ENCODE data around the gene OPCML.

The OPCML gene

DNA sequence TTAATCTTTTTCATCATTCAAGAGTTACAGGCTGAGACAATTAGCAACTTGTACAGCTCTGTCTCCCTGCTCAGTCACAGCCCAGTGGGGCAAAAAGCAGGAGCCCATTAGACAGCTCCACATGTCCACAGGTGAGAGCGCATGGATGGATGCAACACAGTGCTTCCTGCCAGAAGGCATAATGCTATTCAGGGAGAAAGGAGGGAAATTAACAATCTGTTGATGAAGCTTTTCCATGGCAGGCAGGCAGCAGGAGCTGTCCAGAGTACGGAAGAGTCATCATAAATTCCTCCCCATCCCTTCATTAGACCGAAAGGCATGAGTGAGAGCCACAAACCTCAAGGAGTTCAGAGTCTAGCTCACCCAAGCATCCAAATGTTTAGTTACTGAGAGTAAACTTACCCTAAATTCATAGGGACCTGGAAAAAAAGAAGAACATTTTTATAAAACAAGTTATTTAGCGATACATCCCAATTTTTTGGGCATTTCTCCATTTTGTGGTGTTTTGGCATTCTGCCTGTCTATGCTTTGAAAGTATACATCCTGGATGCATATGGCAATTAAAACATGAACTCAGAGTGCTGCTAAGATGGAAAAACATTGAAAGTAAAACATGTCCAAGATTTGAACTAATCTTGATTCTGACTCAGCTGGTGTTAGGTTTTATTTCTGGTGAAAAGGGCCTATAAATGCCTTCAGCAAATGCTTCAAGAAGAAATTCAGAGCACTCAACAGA is 428.1 kb downstream of the OPCML start:
- H3K4me2 ChIP-seq (ENCODE audit: low read length), result no peak overlapping the region

DNA sequence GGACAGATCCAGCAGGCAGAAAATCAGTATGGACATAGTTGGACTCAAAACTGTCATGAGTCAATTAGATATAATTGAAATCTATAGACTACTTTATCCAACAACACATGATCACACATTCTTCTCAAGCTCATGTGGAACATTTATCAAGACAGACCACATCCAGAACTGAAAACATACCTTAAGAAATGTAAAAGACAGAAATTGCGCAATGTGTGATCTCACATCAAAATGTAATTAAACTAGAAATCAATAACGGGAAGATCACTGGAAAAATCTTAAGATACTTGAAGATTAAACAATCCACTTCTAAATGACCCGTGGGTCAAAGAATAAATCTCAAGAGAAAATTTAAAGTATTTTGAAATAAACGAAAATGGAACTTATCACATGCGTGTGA is 435.3 kb downstream of the OPCML start:
- H3F3A ChIP-seq (ENCODE audit: insufficient read depth, low read length), result no peaks in the 10 kb centered on the region
- no peak overlapping the region for H2AFZ ChIP-seq (ENCODE audit: low read length)
- no peaks in the 10 kb centered on the region for H4K20me1 ChIP-seq (ENCODE audit: insufficient read depth, low read length)
- no peak for TF ChIP-seq EZH2 (IDR thresholded peaks at IDR 0.05; ENCODE audit: borderline replicate concordance, low read length)
- TF ChIP-seq CTCF (IDR thresholded peaks at IDR 0.05; ENCODE audit: low read length), result no peak
- no peak overlapping the region for H3K27ac ChIP-seq (ENCODE audit: low read depth, low read length, poor library complexity, severe bottlenecking)
- no peaks in the 10 kb centered on the region for H3K27me3 ChIP-seq (ENCODE audit: insufficient read depth, low read length)
- H3K9me3 ChIP-seq (ENCODE audit: low read length), result no peaks in the 10 kb centered on the region
- H3K4me1 ChIP-seq (ENCODE audit: insufficient read depth, low read length, severe bottlenecking), result no peaks in the 10 kb centered on the region
- no peak overlapping the region for H3K4me3 ChIP-seq (ENCODE audit: low read depth, low read length, poor library complexity, severe bottlenecking)
- H3K9me2 ChIP-seq (ENCODE audit: low read depth, low read length), result no peaks in the 10 kb centered on the region
- H3K79me2 ChIP-seq (ENCODE audit: insufficient read depth, low read length), result no peaks in the 10 kb centered on the region
- H3K9ac ChIP-seq (ENCODE audit: low read length), result no peak overlapping the region
- H3K36me3 ChIP-seq (ENCODE audit: insufficient read depth, low read length), result no peaks in the 10 kb centered on the region
- no peak overlapping the region for H3K4me2 ChIP-seq (ENCODE audit: low read length)

More for the DNA sequence above, 428.1 kb downstream of the OPCML start:
- no peak overlapping the region for H3K9ac ChIP-seq (ENCODE audit: low read length)
- no peaks in the 10 kb centered on the region for H3K79me2 ChIP-seq (ENCODE audit: insufficient read depth, low read length)
- no peaks in the 10 kb centered on the region for H3K9me2 ChIP-seq (ENCODE audit: low read depth, low read length)
- no peaks in the 10 kb centered on the region for H3F3A ChIP-seq (ENCODE audit: insufficient read depth, low read length)
- no peak overlapping the region for H3K4me3 ChIP-seq (ENCODE audit: low read depth, low read length, poor library complexity, severe bottlenecking)
- no peaks in the 10 kb centered on the region for H3K36me3 ChIP-seq (ENCODE audit: insufficient read depth, low read length)
- no peak for TF ChIP-seq CTCF (IDR thresholded peaks at IDR 0.05; ENCODE audit: low read length)
- no peak overlapping the region for H3K27ac ChIP-seq (ENCODE audit: low read depth, low read length, poor library complexity, severe bottlenecking)
- no peaks in the 10 kb centered on the region for H3K9me3 ChIP-seq (ENCODE audit: low read length)
- H4K20me1 ChIP-seq (ENCODE audit: insufficient read depth, low read length), result no peaks in the 10 kb centered on the region
- H2AFZ ChIP-seq (ENCODE audit: low read length), result no peak overlapping the region
- no peaks in the 10 kb centered on the region for H3K27me3 ChIP-seq (ENCODE audit: insufficient read depth, low read length)
- H3K4me1 ChIP-seq (ENCODE audit: insufficient read depth, low read length, severe bottlenecking), result no peaks in the 10 kb centered on the region

DNA sequence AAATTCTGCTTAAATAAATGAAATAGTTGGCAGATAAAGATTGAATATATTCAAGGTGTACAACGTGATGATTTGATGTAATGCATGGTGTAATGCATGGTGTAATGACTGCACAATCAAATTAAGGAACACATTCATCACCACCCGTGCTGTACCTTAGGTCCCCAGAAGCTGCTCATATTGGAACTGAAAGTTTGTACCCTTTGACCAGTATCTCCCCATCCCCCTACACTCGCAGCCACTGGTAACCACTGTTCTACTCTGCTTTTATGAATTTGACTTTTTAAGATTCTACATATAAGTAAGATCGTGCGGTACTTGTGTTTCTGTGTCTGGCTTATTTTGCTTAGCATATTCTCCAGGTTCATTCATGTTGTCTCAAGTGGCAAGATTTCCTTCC is 445.8 kb downstream of the OPCML start:
- Histone ChIP-seq H3K27me3 (ENCODE audit: insufficient read depth, low read length) (no peaks in the 10 kb centered on the region), H3K4me2 (ENCODE audit: low read length) (no peak overlapping the region), H3K27ac (ENCODE audit: low read depth, low read length, poor library complexity, severe bottlenecking) (no peak overlapping the region), H3K9me3 (ENCODE audit: low read length) (no peaks in the 10 kb centered on the region), H3K9me2 (ENCODE audit: low read depth, low read length) (no peaks in the 10 kb centered on the region), H3K36me3 (ENCODE audit: insufficient read depth, low read length) (no peaks in the 10 kb centered on the region), H3K9ac (ENCODE audit: low read length) (no peak overlapping the region), H3F3A (ENCODE audit: insufficient read depth, low read length) (no peaks in the 10 kb centered on the region), H3K4me3 (ENCODE audit: low read depth, low read length, poor library complexity, severe bottlenecking) (no peak overlapping the region), H2AFZ (ENCODE audit: low read length) (no peak overlapping the region), H3K4me1 (ENCODE audit: insufficient read depth, low read length, severe bottlenecking) (no peaks in the 10 kb centered on the region), H3K79me2 (ENCODE audit: insufficient read depth, low read length) (no peaks in the 10 kb centered on the region), H4K20me1 (ENCODE audit: insufficient read depth, low read length) (no peaks in the 10 kb centered on the region)
- TF ChIP-seq CTCF (IDR thresholded peaks at IDR 0.05; ENCODE audit: low read length) (no peak), EZH2 (IDR thresholded peaks at IDR 0.05; ENCODE audit: borderline replicate concordance, low read length) (no peak)

All from OCI-LY1 (cell line).